Stomach (tissue), 9 donors: ENCODE measurements around the gene SLC2A4RG. TPM values are rescaled to one million over a fixed set of nuclear protein-coding genes. Genes with fewer than 3 reads are reported as not detected.

Experiments used
- DNase-seq, 2 donors: peaks; one replicate each; pipeline versions ENCODE4 v3.0.0 to v3.0.0-alpha.2; 2013 to 2019
- H3K27ac ChIP-seq, 5 donors: fragments of 200-600 bp in 4 of 5; sonication (generic) in 4 of 5; one replicate each; pipeline ENCODE4 v1.5.1; 2013 to 2019; ENCODE audit warnings: mild to moderate bottlenecking in 1 of 5, moderate library complexity in 1 of 5
- H3K27me3 ChIP-seq, 3 donors: fragments of 200-600 bp; sonication (generic); one replicate each; pipeline ENCODE4 v1.5.1; 2017 to 2019; ENCODE audit warnings: mixed run types in 1 of 3
- H3K36me3 ChIP-seq, 4 donors: fragments of 200-600 bp; sonication (generic); 1 replicate in 3 of 4; 2 replicates in 1 of 4; pipeline ENCODE4 v1.5.1; 2016 to 2019
- H3K4me1 ChIP-seq, 4 donors: fragments of 200-600 bp; sonication (generic); one replicate each; pipeline ENCODE4 v1.5.1; 2016 to 2019
- H3K4me3 ChIP-seq, 4 donors: fragments of 200-600 bp; sonication (generic) in 3 of 4; one replicate each; pipeline ENCODE4 v1.5.1; 2016 to 2019; ENCODE audit warnings: mild to moderate bottlenecking in 1 of 4
- H3K9me3 ChIP-seq, 4 donors: fragments of 200-600 bp; sonication (generic); one replicate each; pipeline ENCODE4 v1.5.1; 2016 to 2019
- EP300 ChIP-seq: sonication (generic); formaldehyde crosslinking; IDR thresholded peaks from one replicate; pipeline ENCODE4 v1.6.1; 2017; ENCODE audit warnings: antibody characterized with exemption
- POLR2A ChIP-seq, 4 donors: fragments of 450-650 bp; IDR thresholded peaks; one replicate each; pipeline ENCODE4 v1.6.1; 2016; ENCODE audit warnings: antibody characterized with exemption in 4 of 4, control low read depth in 2 of 4, mild to moderate bottlenecking in 1 of 4, moderate library complexity in 1 of 4
- POLR2AphosphoS5 ChIP-seq, 3 donors: sonication (generic); formaldehyde crosslinking; IDR thresholded peaks; one replicate each; pipeline ENCODE4 v1.6.1; 2016; ENCODE audit warnings: antibody characterized with exemption in 3 of 3
- WGBS, 5 donors: extraction: QIAGEN DNeasy Blood & Tissue Kit in 3 of 5; methylation state at CpG; one replicate each; pipeline versions ENCODE4 v1.1.5 to v1.1.7; 2013 to 2018; 5-methylcytosine and 5-hydroxymethylcytosine counted together
- intact Hi-C: fragments of 100-400 bp; cut with DNase I; formaldehyde crosslinking; loops from one replicate; pipeline ENCODE4 v1.15.1; 2023; ENCODE audit warnings: low total_unique reads
- polyA plus RNA-seq, 3 donors: library from polyadenylated mRNA; stranded (reverse); fragments of 200-250 nt; gene quantifications; one replicate each; pipeline ENCODE4 v1.2.3, GENCODE V29; 2013
- total RNA-seq, 5 donors: library from RNA; depleted of rRNA; stranded (reverse); fragments of >200 nt; gene quantifications; one replicate each; pipeline versions ENCODE4 v1.1.0 to v1.2.3, GENCODE V29; 2014 to 2016
- TF ChIP-seq, protein P1 (sequence below), 7 experiments: fragments of 450-650 bp in 4 of 7; fragments of 200-600 bp in 3 of 7; sonication (generic) in 3 of 7; IDR thresholded peaks; one replicate each; pipeline ENCODE4 v1.5.1; 2016 to 2019; ENCODE audit warnings: antibody characterized with exemption in 7 of 7, control low read depth in 2 of 7, mild to moderate bottlenecking in 1 of 7
- donor health status: healthy with polysubstance abuse.
- donor health status: Bipolar disorder and iron deficiency.
- donor health status: healthy.

SLC2A4RG gene
- total and polyA plus RNA-seq, 8 donors, result 7.1 to 76.9 (median 42.8) TPM

DNA sequence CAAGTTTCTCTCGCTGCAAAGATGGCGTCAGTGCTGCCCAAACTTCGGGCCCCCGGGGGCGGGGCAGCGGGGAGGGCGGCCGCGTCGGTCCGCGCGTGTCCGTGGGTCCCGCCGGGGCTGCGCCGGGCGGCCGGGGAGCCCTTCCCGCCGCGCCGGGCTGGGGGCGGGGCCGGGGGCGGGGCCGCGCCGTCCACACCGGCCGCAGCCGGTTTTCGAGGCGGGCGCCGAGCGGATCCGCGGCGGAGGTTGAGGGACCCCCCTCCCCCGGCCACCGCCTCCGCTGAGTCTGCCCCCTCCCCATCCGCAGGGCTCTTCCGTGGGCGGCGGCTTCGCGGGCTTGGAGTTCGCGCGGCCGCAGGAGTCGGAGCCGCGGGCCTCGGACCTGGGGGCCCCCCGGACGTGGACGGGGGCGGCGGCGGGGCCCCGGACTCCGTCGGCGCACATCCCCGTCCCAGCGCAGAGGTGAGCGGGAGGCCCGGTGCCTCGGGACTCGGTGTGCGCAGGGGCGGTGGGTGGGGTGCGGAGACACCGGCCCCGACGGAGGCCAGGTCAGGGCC lies 572 bp downstream of the SLC2A4RG start:
- Histone ChIP-seq H3K36me3 (peaks cover 16 to 39% (median 36%) of the 10 kb centered on the region in 4 donors), H3K4me3 (peak overlapping the region; percentile 65 to 85 (median 68)), H3K27ac (peak overlapping the region; percentile 83 to 97 (median 93)), H3K9me3 (no peaks in the 10 kb centered on the region), H3K27me3 (peaks cover 0 to 6% (median 0%) of the 10 kb centered on the region in 3 donors), H3K4me1 (peaks cover 43 to 67% (median 59%) of the 10 kb centered on the region in 4 donors)
- intact Hi-C loops, result no loop called here
- peak in 1 of 2 donors; percentile 88 for DNase-seq
- TF ChIP-seq, protein P1, sequence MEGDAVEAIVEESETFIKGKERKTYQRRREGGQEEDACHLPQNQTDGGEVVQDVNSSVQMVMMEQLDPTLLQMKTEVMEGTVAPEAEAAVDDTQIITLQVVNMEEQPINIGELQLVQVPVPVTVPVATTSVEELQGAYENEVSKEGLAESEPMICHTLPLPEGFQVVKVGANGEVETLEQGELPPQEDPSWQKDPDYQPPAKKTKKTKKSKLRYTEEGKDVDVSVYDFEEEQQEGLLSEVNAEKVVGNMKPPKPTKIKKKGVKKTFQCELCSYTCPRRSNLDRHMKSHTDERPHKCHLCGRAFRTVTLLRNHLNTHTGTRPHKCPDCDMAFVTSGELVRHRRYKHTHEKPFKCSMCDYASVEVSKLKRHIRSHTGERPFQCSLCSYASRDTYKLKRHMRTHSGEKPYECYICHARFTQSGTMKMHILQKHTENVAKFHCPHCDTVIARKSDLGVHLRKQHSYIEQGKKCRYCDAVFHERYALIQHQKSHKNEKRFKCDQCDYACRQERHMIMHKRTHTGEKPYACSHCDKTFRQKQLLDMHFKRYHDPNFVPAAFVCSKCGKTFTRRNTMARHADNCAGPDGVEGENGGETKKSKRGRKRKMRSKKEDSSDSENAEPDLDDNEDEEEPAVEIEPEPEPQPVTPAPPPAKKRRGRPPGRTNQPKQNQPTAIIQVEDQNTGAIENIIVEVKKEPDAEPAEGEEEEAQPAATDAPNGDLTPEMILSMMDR (IDR thresholded peaks at IDR 0.05), result no peak
- no peak for TF ChIP-seq EP300
- no peak for TF ChIP-seq POLR2AphosphoS5 (IDR thresholded peaks at IDR 0.05)
- no peak for TF ChIP-seq POLR2A (IDR thresholded peaks at IDR 0.05)
- 0 to 1% (median 0%) methylated on average over 13 to 79 of the region's 80 CpGs; no CpG with 5 or more reads in 1 of the 5 donors for WGBS, 5 donors

DNA sequence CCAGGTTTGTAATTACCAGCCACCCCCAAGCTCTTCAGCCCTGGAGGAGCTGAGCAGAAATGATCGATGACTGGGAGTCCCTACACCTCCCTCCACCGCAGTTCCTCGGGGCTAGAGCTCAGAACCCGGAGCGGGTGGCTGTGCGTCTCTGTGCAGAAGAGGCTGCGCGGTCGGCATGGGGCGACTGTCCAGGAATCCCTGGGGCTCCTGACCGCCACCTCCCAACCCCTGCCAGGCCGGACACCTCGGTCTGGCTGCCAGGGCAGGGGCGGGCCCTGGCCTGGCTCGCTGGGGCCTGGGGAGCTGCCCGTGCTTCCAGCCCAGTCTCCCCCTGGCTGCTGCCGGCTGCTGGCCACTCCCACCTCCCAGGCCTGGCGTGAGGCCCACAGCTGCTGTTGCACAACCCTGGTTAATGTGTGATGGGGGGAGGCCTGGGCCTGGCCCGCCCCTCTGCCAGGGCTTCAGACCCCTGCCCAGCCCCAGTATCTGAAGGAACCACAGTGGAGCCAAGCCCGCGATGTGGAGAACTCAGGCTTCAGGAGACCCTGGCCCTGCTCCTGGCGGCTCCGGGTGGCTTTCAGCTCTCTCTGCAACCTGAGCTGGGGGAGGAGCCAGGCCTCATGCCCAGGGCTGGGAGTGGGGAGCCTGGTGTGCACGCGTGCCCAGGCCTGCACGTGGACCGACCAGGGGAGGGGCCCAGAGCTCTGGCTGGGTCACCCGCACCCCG lies 1.2 kb downstream of the SLC2A4RG start:
- WGBS, 5 donors, result 0 to 7% (median 5%) methylated on average over 9 to 29 of the region's 29 CpGs
- intact Hi-C loops, result no loop called here
- peak overlapping the region; percentile 83 to 97 (median 93) for H3K27ac ChIP-seq
- H3K4me1 ChIP-seq, result peaks cover 43 to 64% (median 56%) of the 10 kb centered on the region in 4 donors
- peaks cover 0 to 6% (median 0%) of the 10 kb centered on the region in 3 donors for H3K27me3 ChIP-seq
- DNase-seq, result peak; percentile 95 to 97
- TF ChIP-seq EP300 (no peak), POLR2A (IDR thresholded peaks at IDR 0.05) (no peak), POLR2AphosphoS5 (IDR thresholded peaks at IDR 0.05) (peak in 2 of 3 donors; percentile 55 to 73)
- TF ChIP-seq, protein P1 (IDR thresholded peaks at IDR 0.05), result peak in 3 of 7 experiments; percentile 7 to 55 (median 43)
- H3K36me3 ChIP-seq, result peaks cover 10 to 33% (median 30%) of the 10 kb centered on the region in 4 donors
- no peaks in the 10 kb centered on the region for H3K9me3 ChIP-seq
- peak overlapping the region; percentile 65 to 85 (median 68) for H3K4me3 ChIP-seq

DNA sequence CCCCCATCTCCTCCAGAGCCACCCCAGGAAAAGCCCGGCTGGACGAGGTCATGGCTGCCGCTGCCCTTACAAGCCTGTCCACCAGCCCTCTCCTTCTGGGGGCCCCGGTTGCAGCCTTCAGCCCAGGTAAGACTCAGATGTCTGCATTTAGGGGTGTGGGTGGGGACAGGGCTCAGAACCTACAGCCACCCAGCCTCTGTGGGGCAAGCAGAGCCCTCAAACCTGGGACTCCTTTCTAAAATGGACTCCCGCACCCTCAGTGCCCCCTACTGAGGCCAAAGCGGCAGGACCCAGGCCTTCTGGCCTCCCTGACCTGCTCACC lies 1.7 kb downstream of the SLC2A4RG start:
- 15 to 42% (median 28%) methylated on average over 4 to 6 of the region's 6 CpGs for WGBS, 5 donors
- intact Hi-C loops, result no loop called here
- Histone ChIP-seq H3K4me1 (peaks cover 40 to 59% (median 51%) of the 10 kb centered on the region in 4 donors), H3K9me3 (no peaks in the 10 kb centered on the region), H3K27me3 (peaks cover 0 to 6% (median 0%) of the 10 kb centered on the region in 3 donors), H3K27ac (peak overlapping the region; percentile 83 to 97 (median 93)), H3K4me3 (peak overlapping the region; percentile 65 to 85 (median 68)), H3K36me3 (peaks cover 8 to 33% (median 27%) of the 10 kb centered on the region in 4 donors)
- no peak for DNase-seq
- no peak for TF ChIP-seq EP300
- TF ChIP-seq POLR2A (IDR thresholded peaks at IDR 0.05), result no peak
- TF ChIP-seq POLR2AphosphoS5 (IDR thresholded peaks at IDR 0.05), result no peak

DNA sequence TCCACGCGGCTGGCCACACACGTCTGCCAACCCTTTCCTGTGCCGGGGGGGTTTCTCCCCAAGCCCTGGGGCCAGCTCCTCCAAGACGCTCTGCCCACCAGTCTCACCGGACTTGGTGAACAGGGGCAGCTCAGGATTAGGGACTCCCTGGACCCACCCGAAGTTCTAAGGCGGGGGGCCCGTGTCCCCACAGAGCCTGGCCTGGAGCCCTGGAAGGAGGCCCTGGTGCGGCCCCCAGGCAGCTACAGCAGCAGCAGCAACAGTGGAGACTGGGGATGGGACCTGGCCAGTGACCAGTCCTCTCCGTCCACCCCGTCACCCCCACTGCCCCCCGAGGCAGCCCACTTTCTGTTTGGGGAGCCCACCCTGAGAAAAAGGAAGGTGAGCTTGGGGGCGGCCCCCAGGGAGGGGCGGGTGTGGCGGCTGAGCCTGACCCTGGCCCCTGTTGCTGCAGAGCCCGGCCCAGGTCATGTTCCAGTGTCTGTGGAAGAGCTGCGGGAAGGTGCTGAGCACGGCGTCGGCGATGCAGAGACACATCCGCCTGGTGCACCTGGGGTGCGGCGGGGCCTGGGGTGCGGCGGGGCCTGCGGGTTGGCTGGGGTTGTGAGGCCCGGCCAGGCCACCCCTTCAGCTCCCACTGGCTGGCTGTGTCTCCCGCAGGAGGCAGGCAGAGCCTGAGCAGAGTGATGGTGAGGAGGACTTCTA lies 2.3 kb downstream of the SLC2A4RG start:
- Histone ChIP-seq H3K4me3 (peak overlapping the region; percentile 65 to 85 (median 68)), H3K36me3 (peaks cover 8 to 35% (median 29%) of the 10 kb centered on the region in 4 donors), H3K27me3 (peaks cover 0 to 6% (median 0%) of the 10 kb centered on the region in 3 donors), H3K9me3 (no peaks in the 10 kb centered on the region), H3K27ac (peak overlapping the region; percentile 83 to 97 (median 93)), H3K4me1 (peaks cover 34 to 53% (median 46%) of the 10 kb centered on the region in 4 donors)
- peak in 1 of 2 donors; percentile 22 for DNase-seq
- 76 to 82% (median 79%) methylated on average over 19 to 30 of the region's 30 CpGs for WGBS, 5 donors
- intact Hi-C loops, result no loop called here
- no peak for TF ChIP-seq EP300
- TF ChIP-seq POLR2AphosphoS5 (IDR thresholded peaks at IDR 0.05), result no peak
- TF ChIP-seq, protein P1 (IDR thresholded peaks at IDR 0.05), result no peak
- no peak for TF ChIP-seq POLR2A (IDR thresholded peaks at IDR 0.05)
